OCI-LY3 (cell line): ENCODE measurements around the gene LCN6.
"Not testable (repeated sequence)": the region's sequence is repeated elsewhere in the genome, so short reads cannot be mapped to it uniquely, and the experiment has no call there.

ENCODE experiments used
- H2AFZ ChIP-seq: fragments of 200-600, 300-600 bp; shearing (Covaris generic); 2 replicates; pipeline ENCODE4 v1.6.0; 2014; ENCODE audit warnings: antibody characterized with exemption, low read depth, low read length
- H3K27ac ChIP-seq: fragments of 200-600, 300-600 bp; sonication (generic); 2 replicates; pipeline ENCODE4 v1.5.1; 2014; ENCODE audit warnings: mild to moderate bottlenecking, low read length, moderate library complexity, mixed read lengths
- H3K27me3 ChIP-seq: fragments of 200-600, 300-600 bp; sonication (generic); 2 replicates; pipeline ENCODE4 v1.6.1; 2014; ENCODE audit warnings: low read depth, low read length, mixed read lengths
- H3K36me3 ChIP-seq: fragments of 200-600, 300-600 bp; sonication (generic); replicated peaks from 2 replicates; pipeline ENCODE3; 2014; ENCODE audit warnings: low read depth, low read length, mixed read lengths
- H3K4me1 ChIP-seq: fragments of 300-600, 200-600 bp; sonication (generic); 2 replicates; pipeline ENCODE4 v1.6.1; 2014; ENCODE audit warnings: low read length, mixed read lengths
- H3K4me2 ChIP-seq: fragments of 200-600, 300-600 bp; sonication (generic); 2 replicates; pipeline ENCODE4 v1.6.1; 2014; ENCODE audit warnings: low read length, mixed read lengths
- H3K4me3 ChIP-seq: fragments of 300-600, 200-600 bp; sonication (generic); 2 replicates; pipeline ENCODE4 v1.5.1; 2014; ENCODE audit warnings: antibody characterized with exemption, mild to moderate bottlenecking, low read length, moderate library complexity
- H3K79me2 ChIP-seq: fragments of 300-600, 200-600 bp; shearing (Covaris generic); 2 replicates; pipeline ENCODE4 v1.6.1; 2014; ENCODE audit warnings: mild to moderate bottlenecking, low read length, mixed read lengths
- H3K9ac ChIP-seq: fragments of 300-600, 200-600 bp; shearing (Covaris generic); 2 replicates; pipeline ENCODE4 v1.6.0; 2014; ENCODE audit warnings: mild to moderate bottlenecking, low read length, moderate library complexity
- H3K9me3 ChIP-seq: fragments of 200-600, 300-600 bp; shearing (Covaris generic); 2 replicates; pipeline ENCODE4 v1.6.1; 2014; ENCODE audit warnings: low read length, mixed read lengths; ENCODE audit not compliant: insufficient read depth
- H4K20me1 ChIP-seq: fragments of 200-600, 300-600 bp; sonication (generic); 2 replicates; pipeline ENCODE4 v1.6.1; 2016; ENCODE audit warnings: low read length, mixed read lengths; ENCODE audit not compliant: insufficient read depth
- EZH2phosphoT487 ChIP-seq: fragments of 200-600 bp; shearing (Covaris generic); IDR thresholded peaks from 2 replicates; pipeline ENCODE4 v1.6.1; 2018; ENCODE audit warnings: antibody characterized with exemption, mixed run types, low read depth
- TF ChIP-seq, protein P1 (sequence below): fragments of 200-600, 300-600 bp; sonication (generic); IDR thresholded peaks from 2 replicates; pipeline ENCODE4 v1.5.1; 2014; ENCODE audit warnings: antibody characterized with exemption, low read length, low read depth

Gene LCN6

GRCh38 chr9:136762221-136762691, 13.9 kb upstream of the LCN6 start:
- Histone ChIP-seq H3K79me2 (no peaks in the 10 kb centered on the region), H3K27ac (no peak overlapping the region), H4K20me1 (no peaks in the 10 kb centered on the region), H3K4me1 (peaks cover 16% of the 10 kb centered on the region), H2AFZ (no peak overlapping the region), H3K4me2 (no peak overlapping the region), H3K36me3 (no peaks in the 10 kb centered on the region), H3K9ac (no peak overlapping the region), H3K4me3 (no peak overlapping the region), H3K9me3 (no peaks in the 10 kb centered on the region), H3K27me3 (peaks cover 9% of the 10 kb centered on the region; the same call in 1 of the 2 replicates)
- no peak for TF ChIP-seq EZH2phosphoT487
- TF ChIP-seq, protein P1, sequence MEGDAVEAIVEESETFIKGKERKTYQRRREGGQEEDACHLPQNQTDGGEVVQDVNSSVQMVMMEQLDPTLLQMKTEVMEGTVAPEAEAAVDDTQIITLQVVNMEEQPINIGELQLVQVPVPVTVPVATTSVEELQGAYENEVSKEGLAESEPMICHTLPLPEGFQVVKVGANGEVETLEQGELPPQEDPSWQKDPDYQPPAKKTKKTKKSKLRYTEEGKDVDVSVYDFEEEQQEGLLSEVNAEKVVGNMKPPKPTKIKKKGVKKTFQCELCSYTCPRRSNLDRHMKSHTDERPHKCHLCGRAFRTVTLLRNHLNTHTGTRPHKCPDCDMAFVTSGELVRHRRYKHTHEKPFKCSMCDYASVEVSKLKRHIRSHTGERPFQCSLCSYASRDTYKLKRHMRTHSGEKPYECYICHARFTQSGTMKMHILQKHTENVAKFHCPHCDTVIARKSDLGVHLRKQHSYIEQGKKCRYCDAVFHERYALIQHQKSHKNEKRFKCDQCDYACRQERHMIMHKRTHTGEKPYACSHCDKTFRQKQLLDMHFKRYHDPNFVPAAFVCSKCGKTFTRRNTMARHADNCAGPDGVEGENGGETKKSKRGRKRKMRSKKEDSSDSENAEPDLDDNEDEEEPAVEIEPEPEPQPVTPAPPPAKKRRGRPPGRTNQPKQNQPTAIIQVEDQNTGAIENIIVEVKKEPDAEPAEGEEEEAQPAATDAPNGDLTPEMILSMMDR, result no peak

GRCh38 chr9:136761545-136761981, 13.2 kb upstream of the LCN6 start:
- H3K4me3 ChIP-seq, result no peak overlapping the region
- no peak overlapping the region for H3K27ac ChIP-seq
- H3K27me3 ChIP-seq, result peaks cover 9% of the 10 kb centered on the region; the same call in 1 of the 2 replicates
- H3K4me2 ChIP-seq, result no peak overlapping the region
- H3K9ac ChIP-seq, result no peak overlapping the region
- no peaks in the 10 kb centered on the region for H3K9me3 ChIP-seq
- no peaks in the 10 kb centered on the region for H3K36me3 ChIP-seq
- no peak overlapping the region for H2AFZ ChIP-seq
- H3K79me2 ChIP-seq, result no peaks in the 10 kb centered on the region
- peaks cover 11% of the 10 kb centered on the region; the same call in 1 of the 2 replicates for H3K4me1 ChIP-seq
- no peak for TF ChIP-seq EZH2phosphoT487
- TF ChIP-seq, protein P1, result no peak
- no peaks in the 10 kb centered on the region for H4K20me1 ChIP-seq

GRCh38 chr9:136760834-136761544, 12.7 kb upstream of the LCN6 start:
- not testable (repeated sequence) for H3K4me2 ChIP-seq, H2AFZ ChIP-seq, H3K4me1 ChIP-seq

GRCh38 chr9:136760424-136760823, 12.1 kb upstream of the LCN6 start:
- Histone ChIP-seq H3K27me3 (peaks cover 8% of the 10 kb centered on the region; the same call in 1 of the 2 replicates), H4K20me1 (no peaks in the 10 kb centered on the region), H3K4me2 (no peak overlapping the region), H3K9me3 (no peaks in the 10 kb centered on the region), H3K79me2 (no peaks in the 10 kb centered on the region), H2AFZ (no peak overlapping the region), H3K27ac (no peak overlapping the region), H3K4me1 (peaks cover 5% of the 10 kb centered on the region; the same call in 1 of the 2 replicates), H3K9ac (no peak overlapping the region), H3K4me3 (no peak overlapping the region), H3K36me3 (no peaks in the 10 kb centered on the region)
- no peak for TF ChIP-seq EZH2phosphoT487
- TF ChIP-seq, protein P1, result no peak

More at GRCh38 chr9:136760834-136761544, 12.7 kb upstream of the LCN6 start:
- H3K27me3 ChIP-seq, H3K79me2 ChIP-seq, H3K9me3 ChIP-seq, H3K9ac ChIP-seq, H3K4me3 ChIP-seq, H3K36me3 ChIP-seq, H4K20me1 ChIP-seq, H3K27ac ChIP-seq: not testable (repeated sequence)
- TF ChIP-seq, protein P1, result peak; percentile 62
